ENCODE data around the gene PFKFB1. TPM values are rescaled to one million over a fixed set of nuclear protein-coding genes. Genes with fewer than 3 reads are reported as not detected.
"Not testable (repeated sequence)": the region's sequence is repeated elsewhere in the genome, so short reads cannot be mapped to it uniquely, and the experiment has no call there.

Gene PFKFB1
- total RNA-seq, 1 donor from 2014 or later: not detected

DNA sequence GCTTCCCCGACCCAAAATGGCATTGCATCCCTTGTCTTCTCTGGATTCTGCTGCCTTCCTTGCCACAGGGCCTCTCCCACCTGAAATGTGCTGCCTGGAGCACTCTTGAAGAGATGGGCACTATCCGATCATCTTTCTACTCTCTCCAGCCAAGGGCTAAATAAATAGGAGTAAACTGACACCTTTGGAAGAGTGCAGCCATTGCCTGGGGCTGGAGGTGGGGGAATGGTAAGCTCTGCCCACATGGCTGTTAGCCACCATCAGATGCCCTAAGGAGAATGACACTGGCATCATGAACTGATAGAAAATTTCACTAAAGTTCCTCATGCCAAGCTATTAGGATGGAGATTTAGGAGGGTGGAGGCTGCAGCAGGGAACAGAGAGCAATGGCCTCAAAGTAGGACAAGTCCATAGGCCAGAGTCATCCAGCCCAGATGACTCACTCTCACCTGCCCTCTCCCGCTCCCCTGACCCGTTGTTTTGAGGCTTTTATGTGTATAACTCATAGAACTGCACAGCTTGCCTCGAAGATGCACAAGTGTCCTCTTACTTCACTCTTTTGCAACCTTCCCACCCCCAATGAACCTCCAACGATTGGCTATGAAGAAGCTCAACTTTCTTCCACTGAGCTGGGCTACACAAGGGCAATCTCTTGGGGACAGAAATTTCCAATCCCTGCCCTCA, 822 bp upstream of the PFKFB1 start:
- DNase-seq (ENCODE audit: low read depth): no peak

DNA sequence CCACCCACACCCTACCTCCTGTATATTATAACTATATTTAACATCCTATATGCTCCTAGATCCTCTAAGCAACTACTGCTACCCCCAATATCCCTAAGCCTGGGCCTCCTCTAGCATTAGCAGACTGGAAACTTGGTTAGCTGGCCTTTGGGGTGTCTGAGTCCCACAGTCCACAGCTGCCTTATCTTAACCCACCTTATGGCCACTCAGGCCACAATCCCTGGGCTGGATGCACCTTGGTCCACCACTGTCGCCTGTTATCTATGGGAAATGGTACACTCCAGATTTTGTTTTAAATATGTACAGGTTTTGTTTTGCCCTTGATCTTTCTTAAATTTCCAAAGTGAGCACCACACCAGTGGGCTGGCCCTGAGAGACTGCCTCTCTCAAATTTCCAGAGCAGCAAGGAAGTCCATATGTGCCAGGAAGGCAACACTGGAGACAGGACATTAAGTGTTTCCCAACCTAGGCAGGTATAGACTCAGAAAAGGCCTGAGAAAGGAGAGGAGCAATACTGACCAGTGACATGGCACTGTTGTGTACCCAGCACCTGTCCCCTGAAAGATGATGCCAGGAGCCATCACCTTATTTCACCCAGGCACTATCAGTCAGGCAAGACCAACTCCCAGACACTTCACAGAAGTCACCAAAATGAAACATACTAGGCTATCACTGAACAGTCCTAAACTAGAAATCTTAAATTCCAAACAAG, 921 bp downstream of the PFKFB1 start:
- no peak for DNase-seq (ENCODE audit: low read depth)

DNA sequence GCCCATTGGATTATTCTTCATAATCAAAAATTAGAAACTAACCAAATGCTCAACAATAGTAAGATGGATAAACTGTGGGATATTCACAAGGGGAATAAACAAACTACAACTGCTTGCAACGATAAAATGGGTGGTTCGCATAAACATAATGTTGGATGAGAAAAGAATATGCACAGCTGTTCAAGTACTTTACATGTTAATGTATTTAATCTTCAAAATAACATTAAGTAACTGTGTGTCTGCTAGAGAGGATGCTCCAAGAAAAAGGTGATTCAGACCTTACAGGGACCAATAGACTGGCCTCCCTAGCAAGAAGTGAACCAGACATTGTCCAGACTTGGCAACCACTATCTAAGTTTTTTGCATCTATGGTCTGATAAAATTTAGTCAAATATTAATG, 2.3 kb downstream of the PFKFB1 start:
- no peak for DNase-seq (ENCODE audit: low read depth)

DNA sequence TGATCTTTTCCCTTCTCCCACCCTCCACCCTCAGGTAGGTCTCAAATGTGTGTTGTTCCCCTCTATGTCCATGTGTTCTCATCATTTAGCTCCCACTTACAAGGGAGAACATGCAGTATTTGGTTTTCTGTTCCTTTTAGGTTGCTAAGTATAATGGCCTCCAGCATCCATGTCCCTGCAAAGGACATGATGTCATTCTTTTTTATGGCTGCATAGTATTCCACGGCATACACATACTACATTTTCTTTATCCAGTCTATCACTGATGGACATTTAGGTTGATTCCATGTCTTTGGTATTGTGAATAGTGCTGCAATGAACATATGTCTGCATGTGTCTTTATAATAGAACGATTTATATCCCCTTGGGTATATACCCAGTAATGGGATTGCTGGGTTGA, 10.7 kb downstream of the PFKFB1 start:
- DNase-seq (ENCODE audit: low read depth): not testable (repeated sequence)

DNA sequence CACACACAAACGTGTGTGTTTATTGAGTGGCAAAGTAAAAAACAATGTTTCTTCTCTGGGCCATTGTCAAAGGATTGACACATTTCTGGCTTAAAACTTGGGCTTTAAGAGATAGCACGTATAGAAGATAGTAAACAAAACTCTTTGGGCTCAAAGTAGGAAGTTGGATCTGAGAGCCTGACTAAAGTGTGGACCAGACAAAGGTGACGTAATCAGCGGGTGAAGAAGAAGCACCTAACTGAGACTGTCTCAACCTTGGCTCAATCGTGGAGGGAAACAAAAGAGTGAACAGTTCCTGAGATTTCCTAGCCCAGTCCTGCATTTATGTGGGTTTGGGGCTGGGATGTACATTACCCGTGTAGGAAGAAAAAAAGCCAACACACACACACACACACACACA, 13.7 kb downstream of the PFKFB1 start:
- no peak for DNase-seq (ENCODE audit: low read depth)

DNA sequence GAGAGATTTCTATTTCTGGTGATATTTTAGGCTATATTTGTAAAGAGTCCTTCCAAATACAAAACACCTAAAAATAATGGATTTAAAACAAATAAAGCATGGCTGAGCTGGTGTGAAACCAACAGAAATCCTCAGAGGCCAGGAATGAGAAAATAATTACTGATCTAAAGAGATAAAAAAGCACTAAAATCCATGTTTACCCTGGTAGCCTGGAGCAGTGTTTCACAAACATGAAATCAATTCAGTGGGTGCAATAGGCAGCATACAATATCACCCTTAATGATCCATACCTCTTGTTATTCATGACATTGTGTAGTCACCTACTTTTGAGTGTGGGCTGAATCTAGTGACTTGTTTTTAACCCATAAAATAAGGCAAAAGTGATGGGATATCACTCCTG, 14.6 kb downstream of the PFKFB1 start:
- DNase-seq (ENCODE audit: low read depth): no peak

DNA sequence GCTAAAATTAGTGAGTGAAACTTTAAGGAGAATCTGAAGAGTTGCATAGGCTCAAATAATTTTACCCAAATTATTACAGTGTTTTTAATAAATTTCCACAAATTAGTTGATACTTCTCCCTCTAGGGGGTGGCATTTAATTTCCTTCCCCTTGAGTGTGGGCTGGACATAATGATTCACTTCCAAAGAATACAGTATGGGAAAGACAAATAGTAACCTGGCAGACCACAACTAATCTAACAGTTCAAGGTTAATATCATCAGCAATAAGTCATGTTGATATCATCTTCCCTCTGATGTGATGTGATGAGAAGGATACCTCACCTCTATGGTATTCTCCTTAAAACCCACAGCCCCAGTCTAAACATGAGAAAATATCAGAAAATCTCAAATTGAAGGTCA, 15.5 kb downstream of the PFKFB1 start:
- DNase-seq (ENCODE audit: low read depth): no peak

DNA sequence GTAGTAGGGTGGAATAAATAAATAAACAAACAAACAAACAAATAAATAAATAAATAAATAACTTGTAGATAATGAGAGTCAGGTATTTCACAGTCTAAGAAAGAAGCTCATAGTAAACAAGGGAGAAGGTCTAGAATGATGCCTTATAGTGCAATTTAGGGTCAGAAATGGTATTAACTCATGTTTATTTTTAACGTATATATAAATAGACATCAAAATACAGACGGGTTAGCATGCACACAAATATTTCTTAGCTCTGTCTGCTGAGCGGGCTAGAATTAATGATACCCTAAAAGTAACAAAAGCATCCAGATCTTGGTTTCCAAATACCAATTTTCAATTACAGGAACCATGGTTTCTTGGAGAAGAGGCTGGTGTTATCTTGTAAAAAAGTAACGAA, 16.6 kb downstream of the PFKFB1 start:
- no peak for DNase-seq (ENCODE audit: low read depth)

DNA sequence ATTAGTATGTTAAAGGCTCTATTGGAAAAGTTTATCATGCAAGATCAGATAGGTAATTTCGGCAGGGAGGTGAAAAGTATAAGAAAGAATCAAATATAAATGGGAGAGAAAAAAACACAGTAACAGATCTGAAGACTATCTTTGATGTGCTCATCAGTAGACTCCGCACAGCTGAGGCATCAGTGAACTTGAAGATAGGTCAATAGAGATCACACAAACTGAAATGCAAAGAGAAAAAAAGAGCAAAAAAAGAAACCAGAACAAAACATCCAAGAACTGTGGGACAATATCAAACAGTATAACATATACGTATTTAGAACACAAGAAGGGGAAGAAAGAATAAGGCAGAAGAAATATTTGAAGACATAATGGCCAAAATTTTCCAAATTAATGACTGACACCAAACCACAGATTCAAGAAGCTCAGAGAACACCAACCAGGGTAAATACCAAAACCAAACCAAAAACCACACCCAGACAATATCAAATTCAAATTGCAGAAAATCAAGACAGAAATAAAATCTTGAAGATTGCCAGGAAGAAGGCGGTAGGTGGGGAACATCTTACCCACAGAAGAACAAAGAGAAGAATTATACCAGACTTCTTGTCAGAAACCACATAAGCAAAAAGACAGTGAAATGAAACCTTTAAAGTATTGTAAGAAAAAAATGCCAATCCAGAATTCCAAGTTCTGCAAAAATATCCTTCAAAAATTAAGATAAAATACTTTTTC, 29.1 kb downstream of the PFKFB1 start:
- DNase-seq (ENCODE audit: low read depth): no peak

DNA sequence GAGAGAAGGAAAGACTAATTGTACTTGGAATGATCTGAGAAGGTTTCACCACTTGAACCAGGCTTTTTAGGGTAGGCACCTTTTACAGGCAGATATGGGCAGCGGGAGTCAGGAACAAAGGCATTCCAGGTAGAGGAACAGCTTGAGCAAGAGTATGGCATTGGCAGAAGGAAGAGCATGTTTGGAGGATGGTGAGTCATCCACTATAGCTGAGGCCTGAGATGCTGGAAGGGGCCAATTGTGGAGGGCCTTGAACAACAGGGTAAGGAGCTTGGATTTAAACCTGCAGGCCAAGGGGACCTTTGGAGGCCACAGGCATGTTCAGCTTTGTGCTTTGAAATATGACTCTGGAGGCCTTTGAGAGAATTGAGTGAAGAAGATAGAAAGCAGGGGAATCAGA, 32.2 kb downstream of the PFKFB1 start:
- no peak for DNase-seq (ENCODE audit: low read depth)

DNA sequence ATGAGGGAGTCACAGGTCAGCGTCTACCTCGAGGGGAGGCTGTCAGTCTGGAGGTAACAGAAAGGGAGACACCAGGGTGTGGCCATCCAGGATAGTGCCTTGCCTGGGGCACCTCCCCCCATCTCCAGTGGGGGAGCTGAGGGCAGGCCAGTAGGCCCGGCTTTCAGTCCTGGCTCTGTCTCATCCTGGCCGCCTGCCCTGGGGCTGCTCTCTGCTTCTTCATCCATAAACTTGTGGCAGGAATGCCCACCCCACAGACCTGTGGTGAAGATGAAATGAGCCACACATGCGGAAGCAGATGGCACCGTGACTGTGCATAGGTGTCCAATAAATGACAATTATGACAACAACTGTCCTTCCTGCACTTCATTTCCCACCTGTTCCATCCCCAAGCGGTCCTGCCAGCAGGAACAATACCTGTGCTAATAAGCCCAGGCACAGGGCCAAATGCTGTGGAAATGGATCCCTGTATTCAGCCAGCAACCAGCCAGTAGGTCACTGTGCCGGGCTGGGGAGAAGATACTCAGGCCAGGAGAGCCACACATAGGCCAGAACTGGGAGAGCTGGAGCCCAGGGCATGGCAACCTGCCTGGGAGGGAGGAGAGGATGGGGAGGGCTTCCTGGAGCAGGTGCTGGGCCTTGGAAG, 43.1 kb downstream of the PFKFB1 start:
- DNase-seq (ENCODE audit: low read depth): peak; percentile 3

DNA sequence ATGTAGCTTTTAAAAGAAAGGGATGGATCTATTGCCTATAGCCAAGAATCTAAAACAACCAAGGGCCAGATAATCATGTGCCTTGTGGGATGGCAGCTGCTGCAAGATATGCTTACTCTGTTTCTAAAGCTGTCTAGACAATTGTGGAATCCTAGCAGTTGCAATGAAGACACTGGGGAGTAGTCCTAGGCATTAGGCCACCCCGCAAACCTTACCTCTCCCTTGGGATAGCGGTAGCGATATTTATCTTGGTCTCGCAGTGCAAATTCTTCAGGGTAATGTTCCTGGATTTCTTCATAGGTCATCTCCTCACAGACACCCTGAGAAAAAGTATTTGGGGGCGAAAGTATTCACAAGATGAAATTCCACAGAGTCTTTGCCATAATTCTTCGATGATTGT, 48.8 kb downstream of the PFKFB1 start:
- DNase-seq (ENCODE audit: low read depth): peak; percentile 50

DNA sequence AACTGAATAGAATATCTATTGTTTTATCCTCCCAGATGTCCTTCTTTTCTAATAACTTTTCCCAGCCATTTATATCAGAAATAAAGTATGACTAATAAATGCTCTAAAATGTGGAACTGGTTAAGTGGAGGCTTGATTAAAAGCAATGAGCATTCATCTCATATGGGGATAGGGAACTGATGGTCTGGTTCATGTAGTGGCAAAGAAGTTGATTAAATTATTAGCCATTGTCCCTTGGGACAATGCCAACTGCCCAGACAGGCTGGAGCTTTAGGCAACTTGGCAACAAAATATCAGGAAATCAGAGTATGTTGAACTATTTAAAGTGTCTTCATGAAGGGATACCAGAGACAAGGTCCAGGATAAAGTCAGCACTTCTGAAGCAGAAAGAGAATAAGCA, 49.2 kb downstream of the PFKFB1 start:
- DNase-seq (ENCODE audit: low read depth): peak; percentile 25

DNA sequence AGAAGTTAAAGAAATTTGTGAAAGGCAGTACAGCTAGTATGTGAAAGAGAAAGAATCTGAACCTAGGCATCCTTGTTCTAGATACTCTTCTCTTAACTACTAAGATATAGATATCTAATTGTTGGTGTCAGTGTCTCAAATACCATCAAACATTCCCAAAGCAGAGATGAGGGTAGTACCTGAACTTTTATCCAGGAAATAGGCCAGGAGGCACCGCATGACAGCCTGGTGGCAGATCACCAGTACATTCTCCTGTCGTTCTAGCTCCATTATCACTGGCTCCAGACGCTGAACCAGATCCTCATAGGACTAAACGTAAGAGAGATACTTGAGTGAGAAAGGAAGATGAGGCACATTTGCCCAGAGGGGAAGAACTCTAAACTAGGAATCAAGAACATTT, 56.6 kb downstream of the PFKFB1 start:
- DNase-seq (ENCODE audit: low read depth): no peak

DNA sequence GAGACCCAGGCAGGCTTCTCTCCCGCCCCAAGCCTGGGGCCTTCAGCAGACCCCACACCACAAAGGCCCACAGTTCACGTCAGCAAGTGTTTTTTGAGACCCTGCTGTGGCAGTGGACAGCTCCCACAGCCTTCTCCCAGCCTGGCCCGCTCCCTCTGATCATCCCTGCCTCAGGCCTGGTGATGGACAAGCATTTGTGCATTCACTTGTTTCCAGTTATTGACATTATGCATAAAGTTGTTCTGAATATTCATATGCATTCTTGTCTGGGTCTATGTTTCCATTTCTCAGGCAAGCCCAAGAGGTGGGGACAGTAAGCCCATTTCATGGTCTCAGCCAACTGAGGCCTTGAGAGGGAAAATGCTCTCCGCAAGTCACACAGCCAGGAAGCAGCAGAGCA, 58.7 kb downstream of the PFKFB1 start:
- DNase-seq (ENCODE audit: low read depth): no peak

DNA sequence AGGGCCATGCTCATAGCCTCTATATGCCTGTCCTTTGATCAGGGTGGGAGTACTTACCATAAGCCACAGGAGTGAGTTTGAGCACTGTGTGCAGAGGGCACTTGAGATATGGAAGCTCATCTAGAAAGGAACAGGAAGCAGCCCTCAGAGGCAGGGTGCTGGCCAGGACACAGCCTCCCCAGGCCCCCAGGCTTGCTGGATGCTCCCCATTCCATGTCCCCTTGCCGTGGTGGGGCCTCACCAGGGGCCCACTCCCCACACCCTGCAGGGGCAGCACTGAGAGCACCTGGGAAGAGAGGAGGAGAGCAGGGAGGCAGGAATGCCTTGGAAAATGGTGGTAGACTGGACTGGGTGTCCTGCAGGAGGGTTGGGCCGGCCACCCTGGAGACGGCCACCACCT, 59.1 kb downstream of the PFKFB1 start:
- no peak for DNase-seq (ENCODE audit: low read depth)

DNA sequence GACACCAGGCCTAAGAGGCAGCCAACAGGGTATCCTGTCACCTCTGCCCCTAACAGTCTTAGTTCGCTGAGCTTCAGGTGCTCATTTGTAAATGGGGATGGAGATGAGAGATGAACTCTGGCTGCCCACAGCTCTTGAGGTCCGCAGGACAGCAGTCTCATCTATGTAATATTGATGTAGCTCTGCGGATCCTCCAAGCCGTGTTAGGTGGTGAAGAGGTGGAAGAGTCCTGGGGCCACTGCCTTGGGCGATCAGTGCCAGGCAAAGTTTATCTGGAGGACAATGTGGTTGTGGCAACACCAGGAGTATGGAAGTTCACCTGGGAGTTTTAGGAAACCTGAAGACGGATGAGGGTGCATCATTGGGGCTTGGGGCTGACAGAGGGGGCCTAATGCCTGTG, 59.9 kb downstream of the PFKFB1 start:
- DNase-seq (ENCODE audit: low read depth): no peak

DNA sequence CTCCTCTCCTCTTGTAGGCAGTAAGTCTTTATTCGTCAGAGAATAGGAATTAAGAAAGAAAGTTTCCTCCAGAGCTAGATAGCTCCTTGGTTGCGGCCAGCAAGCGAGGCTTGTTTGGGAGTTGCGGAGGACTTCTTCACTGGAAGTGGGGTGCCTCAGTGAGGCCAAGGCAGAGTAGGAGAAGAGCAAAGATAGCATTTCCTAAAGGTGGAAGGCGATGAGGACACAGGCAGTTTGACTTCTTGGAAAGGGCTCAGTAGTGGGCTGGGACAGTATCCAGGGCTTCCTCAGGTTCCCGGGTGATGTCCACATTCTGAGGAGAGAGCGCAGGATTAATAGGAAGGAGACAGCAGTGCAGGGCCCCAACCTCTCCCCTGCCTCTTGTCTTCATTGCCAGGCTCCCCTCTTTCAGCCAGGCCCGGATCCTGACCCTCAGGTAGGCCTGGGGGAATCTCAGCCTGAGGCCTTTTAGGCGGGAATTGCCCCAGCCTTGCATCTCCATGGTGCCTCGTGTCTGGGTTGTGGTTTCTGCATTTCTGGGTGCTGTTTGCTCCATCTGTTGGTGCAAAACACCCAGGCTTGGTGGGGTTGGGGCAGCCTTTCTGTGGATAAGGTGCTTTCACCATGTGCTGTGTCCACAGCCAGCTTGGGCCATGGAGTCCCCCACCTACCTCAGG, 60.7 kb downstream of the PFKFB1 start:
- no peak for DNase-seq (ENCODE audit: low read depth)

DNA sequence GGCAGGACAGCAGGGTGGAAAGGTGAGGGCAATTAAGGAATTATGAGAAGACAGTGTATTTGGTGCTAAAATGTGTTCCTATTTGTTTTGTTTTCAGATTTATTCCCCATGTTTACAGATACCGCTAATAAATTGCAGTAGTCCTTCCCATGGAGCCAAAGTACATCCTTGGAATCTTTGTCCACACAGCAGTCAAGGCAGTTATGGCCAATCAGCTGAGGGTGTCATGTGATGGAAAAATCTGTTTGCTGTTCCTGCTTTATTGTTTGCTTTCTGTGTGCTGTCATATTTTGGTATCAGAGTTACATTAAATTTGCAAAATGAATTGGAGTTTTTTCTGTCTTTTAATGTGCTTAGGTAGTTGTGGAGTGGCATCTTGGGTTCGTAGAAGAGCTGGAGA, 62.9 kb downstream of the PFKFB1 start:
- DNase-seq (ENCODE audit: low read depth): no peak

DNA sequence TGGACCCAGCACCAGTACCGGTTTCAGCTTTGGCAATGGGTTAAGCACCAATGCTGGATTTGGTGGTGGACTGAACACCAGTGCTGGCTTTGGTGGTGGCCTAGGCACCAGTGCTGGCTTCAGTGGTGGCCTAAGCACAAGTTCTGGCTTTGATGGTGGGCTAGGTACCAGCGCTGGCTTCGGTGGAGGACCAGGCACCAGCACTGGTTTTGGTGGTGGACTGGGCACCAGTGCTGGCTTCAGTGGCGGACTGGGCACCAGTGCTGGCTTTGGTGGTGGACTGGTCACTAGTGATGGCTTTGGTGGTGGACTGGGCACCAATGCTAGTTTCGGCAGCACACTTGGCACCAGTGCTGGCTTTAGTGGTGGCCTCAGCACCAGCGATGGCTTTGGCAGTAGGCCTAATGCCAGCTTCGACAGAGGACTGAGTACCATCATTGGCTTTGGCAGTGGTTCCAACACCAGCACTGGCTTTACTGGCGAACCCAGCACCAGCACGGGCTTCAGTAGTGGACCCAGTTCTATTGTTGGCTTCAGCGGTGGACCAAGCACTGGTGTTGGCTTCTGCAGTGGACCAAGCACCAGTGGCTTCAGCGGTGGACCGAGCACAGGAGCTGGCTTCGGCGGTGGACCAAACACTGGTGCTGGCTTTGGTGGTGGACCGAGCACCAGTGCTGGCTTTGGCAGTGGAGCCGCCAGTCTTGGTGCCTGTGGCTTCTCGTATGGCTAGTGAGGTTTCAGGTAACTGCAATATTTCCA, 63.5 kb downstream of the PFKFB1 start:
- no peak for DNase-seq (ENCODE audit: low read depth)

DNA sequence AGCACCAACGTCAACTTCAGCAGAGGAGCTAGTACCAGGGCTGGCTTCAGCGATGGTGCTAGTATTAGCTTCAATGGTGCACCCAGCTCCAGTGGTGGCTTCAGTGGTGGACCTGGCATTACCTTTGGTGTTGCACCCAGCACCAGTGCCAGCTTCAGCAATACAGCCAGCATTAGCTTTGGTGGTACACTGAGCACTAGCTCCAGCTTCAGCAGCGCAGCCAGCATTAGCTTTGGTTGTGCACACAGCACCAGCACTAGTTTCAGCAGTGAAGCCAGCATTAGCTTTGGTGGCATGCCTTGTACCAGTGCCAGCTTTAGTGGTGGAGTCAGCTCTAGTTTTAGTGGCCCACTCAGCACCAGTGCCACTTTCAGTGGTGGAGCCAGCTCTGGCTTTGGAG, 65.1 kb downstream of the PFKFB1 start:
- DNase-seq (ENCODE audit: low read depth): no peak
